C4-2B (cell line): ENCODE measurements around the gene SLC39A8.
"Not testable (repeated sequence)": the region's sequence is repeated elsewhere in the genome, so short reads cannot be mapped to it uniquely, and the experiment has no call there.

Source experiments
- H3K27ac ChIP-seq: fragments of 450-650 bp; 2 replicates; pipeline ENCODE4 v1.5.1; 2017
- ZFX ChIP-seq: fragments of 450-650 bp; IDR thresholded peaks from 2 replicates; pipeline ENCODE4 v1.6.1; 2017
- TF ChIP-seq, protein P1 (sequence below): fragments of 450-650 bp; conservative IDR thresholded peaks from 2 replicates; pipeline ENCODE4 v1.5.1; 2017; ENCODE audit warnings: mild to moderate bottlenecking

Gene SLC39A8

GRCh38 chr4:102281171-102281839 is 64.0 kb downstream of the SLC39A8 start:
- TF ChIP-seq, protein P1, sequence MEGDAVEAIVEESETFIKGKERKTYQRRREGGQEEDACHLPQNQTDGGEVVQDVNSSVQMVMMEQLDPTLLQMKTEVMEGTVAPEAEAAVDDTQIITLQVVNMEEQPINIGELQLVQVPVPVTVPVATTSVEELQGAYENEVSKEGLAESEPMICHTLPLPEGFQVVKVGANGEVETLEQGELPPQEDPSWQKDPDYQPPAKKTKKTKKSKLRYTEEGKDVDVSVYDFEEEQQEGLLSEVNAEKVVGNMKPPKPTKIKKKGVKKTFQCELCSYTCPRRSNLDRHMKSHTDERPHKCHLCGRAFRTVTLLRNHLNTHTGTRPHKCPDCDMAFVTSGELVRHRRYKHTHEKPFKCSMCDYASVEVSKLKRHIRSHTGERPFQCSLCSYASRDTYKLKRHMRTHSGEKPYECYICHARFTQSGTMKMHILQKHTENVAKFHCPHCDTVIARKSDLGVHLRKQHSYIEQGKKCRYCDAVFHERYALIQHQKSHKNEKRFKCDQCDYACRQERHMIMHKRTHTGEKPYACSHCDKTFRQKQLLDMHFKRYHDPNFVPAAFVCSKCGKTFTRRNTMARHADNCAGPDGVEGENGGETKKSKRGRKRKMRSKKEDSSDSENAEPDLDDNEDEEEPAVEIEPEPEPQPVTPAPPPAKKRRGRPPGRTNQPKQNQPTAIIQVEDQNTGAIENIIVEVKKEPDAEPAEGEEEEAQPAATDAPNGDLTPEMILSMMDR = no peak
- H3K27ac ChIP-seq = peak overlapping the region; percentile 49; the same call in 1 of the 2 replicates

- H3K27ac ChIP-seq = not testable (repeated sequence)
Measured at GRCh38 chr4:102273317-102273716, 72.0 kb downstream of the SLC39A8 start.

DNA sequence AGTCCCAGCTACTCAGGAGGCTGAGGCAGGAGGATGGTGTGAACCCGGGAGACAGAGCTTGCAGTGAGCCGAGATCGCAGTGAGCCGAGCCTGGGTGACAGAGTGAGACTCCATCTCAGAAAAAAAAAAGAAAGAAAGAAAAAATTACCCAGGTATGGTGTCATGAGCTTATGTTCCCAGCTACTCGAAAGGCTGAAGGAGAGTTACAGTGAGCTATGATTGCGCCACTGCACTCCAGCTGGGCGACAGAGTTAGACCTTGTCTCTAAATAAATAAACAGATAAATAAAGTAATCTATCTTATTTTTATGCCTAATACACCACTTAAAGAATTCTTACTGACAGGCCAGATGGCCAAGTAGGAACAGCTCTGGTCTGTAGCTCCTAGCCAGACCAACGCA is 73.0 kb downstream of the SLC39A8 start:
- TF ChIP-seq, protein P1 = no peak
- no peak for TF ChIP-seq ZFX
- H3K27ac ChIP-seq = no peak overlapping the region

DNA sequence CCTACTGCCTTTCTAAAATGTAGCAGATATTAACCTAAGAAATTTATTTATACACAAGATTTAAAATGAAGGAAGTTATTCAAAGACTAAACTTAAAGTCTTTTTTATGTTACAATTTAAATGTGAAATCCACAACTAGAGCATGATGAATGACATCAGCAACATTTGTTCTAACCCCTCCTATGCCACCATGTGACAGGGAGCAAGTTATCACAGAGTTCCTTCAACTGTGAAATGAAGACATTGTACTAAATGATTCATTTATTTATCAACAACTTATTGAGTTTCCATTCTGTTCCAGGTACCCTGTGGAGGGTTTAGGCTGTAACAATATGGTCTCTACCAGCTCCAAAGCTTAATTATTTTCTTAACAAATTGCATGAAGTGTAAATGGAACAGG is 76.9 kb downstream of the SLC39A8 start:
- H3K27ac ChIP-seq = no peak overlapping the region
- TF ChIP-seq ZFX = no peak

DNA sequence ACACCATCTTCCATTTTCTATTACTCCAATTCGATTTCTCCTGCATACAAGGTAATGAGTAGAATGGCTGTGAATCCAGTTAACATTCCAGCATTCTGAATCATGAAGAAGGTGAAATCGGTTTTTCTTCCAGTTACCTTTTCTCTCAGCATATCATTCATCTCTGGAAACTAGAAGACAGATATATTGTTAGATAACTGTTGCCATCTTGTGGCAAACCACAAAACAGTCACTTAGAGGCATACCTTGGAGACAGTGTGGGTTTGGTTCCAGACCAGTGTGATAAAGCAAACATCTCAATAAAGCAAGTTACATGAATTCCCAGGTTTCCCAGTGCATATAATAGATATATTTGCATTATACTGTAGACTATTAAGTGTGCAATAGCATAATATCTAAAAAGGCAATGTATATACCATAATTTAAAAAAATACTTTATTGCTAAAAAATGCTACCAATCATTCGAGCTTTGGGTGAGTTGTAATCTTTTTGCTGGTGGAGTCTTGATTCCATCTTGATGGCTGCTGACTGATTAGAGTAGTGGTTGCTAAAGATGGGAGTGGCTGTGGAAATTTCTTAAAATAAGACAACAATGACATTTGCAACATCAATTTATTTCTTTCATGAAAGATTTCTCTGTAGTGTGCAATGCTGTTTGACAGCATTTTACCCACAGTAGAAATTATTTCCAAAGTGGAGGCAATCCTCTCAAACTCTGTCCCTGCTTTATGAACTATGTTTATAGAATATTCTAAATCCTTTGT is 82.1 kb downstream of the SLC39A8 start:
- H3K27ac ChIP-seq = no peak overlapping the region
- TF ChIP-seq ZFX = no peak
- TF ChIP-seq, protein P1 = peak; percentile 73

- no peak for TF ChIP-seq ZFX
- TF ChIP-seq, protein P1 = no peak
- no peak overlapping the region for H3K27ac ChIP-seq
Measured at GRCh38 chr4:102259702-102260101, 85.6 kb downstream of the SLC39A8 start.

DNA sequence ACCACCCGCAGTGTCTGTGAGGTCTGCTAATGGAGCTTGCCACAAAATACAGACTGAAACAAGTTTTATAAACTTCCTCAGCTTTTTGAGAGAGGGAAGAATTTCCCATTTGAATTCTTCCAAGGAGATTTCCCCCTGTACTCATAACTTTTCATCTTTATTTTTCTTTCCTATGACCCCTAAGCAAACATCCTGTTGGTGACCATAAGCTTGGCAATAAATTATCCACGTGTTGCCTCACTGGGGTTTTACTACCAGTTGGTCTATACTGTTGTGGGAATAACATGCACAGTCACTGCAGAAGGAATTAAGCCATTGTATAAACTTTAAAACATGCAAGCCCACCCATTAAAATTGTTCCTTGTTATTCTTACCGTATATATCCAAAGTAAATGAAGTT is 86.2 kb downstream of the SLC39A8 start:
- H3K27ac ChIP-seq = peak overlapping the region; percentile 31; the same call in 1 of the 2 replicates
- no peak for TF ChIP-seq ZFX
- TF ChIP-seq, protein P1 = no peak

DNA sequence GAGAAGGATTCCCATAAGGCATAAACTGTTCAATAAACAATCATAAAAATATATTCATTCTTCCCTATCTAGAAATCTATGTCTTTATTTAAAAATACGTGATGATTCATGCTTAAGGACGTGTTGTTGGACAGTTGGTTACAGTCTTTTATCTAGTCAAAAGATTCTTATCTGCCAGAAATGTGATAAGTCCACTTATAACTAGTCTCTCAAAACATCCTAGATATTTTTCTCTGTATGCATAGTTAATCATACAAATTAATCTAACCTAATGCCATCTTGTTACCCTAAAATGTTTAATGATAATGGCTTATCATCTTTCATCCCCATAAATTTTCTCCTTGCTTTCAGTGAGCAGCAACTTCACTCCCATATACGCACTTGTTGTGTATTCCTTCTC is 89.0 kb downstream of the SLC39A8 start:
- TF ChIP-seq ZFX = no peak
- TF ChIP-seq, protein P1 = no peak
- H3K27ac ChIP-seq = peak overlapping the region; percentile 67; the same call in 1 of the 2 replicates
